NCI-H2171 treated with DMSO at 0.1 percent for 48 hours (cell line): ENCODE measurements around the gene WDR7.

ENCODE experiments used
- DNase-seq: peaks from one replicate; lab custom pipeline; 2025; lab: John Stamatoyannopoulos, UW

Gene WDR7

DNA sequence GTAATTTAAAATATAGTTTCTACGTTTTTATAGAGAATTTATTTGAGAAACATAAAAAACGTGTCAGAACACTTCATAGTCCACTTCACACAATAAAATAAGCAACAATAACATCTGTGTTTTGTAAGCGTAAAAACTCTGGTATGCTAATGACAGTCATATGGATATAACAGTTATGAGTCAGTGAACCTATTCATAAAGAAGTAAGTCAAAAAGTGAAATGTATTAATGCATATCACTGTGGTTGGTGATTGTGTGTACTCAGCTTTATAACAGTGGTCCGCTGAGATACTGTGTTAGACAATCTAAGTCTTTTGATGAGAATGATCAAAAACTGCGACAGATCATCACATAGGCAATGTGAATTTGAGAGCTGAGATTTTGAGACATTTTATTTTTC, 153.2 kb downstream of the WDR7 start:
- no peak for DNase-seq

DNA sequence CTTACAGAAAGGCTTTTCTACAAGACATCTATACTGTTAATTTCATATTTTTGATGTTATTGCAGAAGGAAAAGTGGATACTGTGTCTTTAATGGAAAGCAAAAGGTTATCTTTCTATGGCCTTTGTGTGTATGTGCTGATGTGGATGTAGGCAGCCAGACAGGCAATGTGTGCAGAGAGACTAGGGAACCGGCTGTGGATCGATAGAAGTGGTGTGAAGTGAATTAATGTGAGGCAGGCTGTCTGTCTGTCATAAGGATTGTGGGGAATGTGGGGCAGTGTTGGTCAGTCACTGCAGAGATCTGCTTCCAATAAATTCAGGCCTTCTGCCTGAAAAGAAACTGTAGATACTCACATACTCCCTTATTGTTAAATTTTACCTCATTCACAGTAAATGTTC, 156.7 kb downstream of the WDR7 start:
- DNase-seq = no peak

DNA sequence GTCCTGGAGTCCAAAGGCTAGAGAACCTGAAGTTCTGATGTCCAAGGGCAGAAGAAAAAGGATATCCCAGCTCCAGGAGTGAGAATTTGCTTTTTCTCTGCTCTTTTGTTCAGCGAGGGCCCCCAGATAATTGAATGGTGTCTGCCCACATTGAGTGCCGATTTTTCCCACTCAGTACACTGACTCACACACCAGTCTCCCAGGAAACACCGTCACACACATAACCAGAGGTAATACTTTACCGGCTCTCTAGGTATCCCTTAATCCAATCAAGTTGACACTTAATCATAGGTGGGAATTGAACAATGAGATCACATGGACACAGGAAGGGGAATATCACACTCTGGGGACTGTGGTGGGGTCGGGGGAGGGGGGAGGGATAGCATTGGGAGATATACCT, 161.5 kb downstream of the WDR7 start:
- DNase-seq = no peak

DNA sequence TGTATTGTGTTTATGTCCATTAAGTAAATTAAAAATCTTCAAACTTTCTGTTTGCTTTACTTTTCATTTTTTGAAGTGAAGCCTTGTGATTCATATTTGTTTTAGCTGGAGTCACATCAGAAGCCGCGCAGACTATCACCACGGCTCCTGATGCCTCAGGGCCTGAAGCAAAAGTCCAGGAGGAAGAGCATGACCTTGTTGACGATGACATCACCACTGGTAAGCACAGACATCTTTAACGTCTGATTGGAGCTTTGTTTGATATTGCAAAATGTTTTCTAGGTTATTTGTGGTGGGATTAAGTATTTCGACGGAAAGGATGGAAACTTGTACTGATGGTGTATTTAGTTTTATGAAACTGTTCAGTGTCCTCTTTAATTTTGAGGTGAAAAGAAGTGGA, 164.8 kb downstream of the WDR7 start:
- no peak for DNase-seq

DNA sequence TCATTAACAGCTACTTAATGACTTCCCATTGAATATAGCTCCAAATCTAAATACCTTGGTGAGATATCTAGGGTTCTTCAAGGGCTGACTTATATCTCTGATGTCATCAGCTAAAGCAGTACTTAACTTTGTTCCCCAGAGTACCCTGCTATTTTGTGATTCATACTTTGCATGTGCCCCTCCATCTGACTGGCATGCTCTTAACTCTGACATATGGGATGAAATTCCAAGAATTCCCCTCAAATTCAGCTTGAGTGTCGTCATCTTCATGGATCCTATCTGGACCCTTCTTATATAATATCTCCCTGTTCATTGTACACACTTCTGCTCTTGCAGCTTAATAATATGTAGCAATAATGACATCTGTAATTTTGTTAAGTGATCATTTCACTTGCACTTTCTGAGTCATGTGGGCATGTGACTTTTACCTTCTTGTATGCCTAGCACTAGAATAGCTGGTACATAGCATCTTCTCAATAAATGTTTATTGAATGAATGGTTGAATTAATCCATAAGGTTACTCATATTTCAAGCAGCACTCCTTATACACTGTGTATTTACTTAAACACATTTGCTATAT, 172.9 kb downstream of the WDR7 start:
- no peak for DNase-seq

DNA sequence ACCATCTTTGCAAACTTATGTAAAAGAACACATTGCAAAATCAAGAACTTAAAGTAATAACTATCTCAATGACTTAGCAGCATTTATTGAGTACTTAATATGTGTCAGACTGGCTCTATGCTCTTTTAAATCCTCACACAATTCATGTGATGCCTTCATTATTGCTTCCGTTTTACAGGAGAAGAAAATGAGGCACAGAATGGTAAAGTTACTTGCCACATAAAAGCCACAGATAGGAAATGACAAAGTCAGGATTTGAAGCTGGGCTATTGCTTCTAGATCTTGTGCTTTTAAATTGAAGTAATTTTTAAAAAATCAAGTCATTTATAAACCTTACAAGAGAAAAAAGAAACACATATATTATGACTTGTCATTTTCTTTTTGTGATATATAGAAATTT, 174.2 kb downstream of the WDR7 start:
- no peak for DNase-seq

DNA sequence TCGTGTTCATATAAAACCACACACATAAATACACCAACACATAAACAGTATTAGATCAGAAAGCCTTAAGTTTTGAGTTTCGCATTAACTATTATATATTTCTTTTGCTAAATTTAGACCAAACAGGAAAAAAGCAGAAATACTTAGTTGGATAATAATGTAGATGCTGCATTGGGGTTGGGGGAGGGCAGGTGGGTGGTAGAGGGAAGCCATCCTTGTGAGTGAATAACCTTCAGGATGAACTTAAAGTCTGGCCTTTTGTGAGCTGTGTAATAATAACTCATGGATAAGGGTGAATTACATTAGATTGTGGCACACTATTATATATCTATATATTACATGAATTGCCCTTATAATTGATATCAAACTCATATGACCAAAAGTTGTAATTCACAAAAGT, 174.7 kb downstream of the WDR7 start:
- DNase-seq = no peak

DNA sequence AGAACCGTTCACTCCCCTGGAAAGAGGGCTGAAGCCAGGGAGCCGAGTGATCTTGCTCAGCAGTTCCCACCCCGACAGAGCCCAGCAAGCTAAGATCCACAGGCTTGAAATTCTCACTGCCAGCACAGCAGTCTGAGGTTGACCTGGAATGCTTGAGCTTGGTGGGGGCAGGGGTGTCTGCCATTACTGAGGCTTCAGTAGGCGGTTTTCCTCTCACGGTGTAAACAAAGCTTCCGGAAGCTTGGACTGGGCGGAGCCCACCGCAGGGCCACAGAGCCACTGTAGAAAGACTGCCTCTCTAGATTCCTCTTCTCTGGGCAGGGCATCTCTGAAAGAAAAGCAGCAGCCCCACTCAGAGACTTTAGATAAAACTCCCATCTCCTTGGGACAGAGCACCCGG, 180.8 kb downstream of the WDR7 start:
- DNase-seq = no peak

DNA sequence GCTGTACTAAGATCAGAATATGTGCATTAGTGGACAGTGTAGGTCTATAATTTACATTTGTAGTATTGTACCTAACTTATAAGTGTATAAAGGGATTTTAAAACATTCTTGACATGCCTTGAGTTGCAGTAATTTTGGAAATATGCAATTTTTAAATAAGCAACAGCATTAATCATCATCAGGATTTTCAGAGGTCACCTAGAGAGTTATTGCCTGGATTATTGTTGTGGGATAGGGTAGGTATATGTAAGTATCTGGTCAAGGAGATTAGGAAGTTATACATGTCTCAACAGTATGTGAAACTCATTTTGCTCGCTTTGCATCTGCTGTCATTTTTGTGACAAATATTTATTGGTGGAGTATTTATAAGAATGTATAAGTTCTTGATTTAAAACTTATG, 184.2 kb downstream of the WDR7 start:
- no peak for DNase-seq

DNA sequence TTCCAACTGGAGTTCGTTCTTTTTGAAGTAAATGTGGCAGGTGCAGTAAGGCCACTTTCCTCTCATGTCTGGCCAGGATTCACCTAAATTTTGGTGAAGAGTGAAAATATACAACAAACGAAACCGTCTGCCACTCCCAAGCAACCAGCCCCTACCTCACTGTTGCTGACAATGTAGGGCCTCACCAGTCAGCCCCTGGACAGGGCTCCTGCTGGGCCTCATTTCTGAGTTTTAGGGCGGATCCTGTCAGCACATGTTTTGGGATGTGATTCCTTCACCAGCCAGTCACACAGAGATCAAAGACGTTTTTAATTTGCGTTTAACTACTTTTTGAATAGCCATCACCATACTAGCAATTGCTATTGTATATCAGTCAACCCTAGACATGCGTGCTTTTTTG, 185.0 kb downstream of the WDR7 start:
- no peak for DNase-seq

DNA sequence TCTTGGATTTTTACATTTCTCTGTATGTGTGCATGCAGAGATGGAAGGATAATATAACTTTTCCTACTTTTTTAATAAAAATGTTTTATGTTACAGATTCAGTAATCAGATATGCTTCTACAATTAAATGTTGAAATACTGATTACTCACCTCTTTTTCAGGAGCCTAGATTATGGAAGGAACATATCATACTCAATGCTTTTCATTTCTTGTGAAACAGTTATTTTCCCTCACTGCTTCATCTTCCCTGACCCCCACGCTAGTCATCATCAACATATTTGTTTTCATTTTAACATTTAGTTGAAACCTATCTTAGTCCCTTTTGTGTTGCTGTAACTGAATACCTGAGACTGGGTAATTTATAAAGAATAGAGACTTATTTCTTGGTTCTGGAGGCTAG, 190.7 kb downstream of the WDR7 start:
- no peak for DNase-seq

DNA sequence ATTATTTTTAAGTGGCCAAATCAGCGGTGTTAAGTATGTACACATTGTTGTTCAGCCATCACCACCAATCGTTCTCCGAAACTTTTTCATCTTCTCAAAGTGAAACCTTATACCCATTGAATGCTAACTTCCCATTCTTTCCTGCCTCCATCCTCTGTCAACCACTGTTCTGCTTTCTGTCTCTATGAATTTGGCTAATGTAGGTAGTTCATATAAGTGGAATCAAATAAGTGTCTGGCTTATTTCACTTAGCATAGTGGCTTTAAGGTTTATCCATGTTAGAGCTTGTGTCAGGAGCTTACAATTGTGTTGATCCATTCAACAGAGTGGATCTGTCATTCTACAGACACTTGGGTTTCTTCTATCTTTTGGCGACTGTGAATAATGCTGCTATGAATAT, 192.1 kb downstream of the WDR7 start:
- no peak for DNase-seq

DNA sequence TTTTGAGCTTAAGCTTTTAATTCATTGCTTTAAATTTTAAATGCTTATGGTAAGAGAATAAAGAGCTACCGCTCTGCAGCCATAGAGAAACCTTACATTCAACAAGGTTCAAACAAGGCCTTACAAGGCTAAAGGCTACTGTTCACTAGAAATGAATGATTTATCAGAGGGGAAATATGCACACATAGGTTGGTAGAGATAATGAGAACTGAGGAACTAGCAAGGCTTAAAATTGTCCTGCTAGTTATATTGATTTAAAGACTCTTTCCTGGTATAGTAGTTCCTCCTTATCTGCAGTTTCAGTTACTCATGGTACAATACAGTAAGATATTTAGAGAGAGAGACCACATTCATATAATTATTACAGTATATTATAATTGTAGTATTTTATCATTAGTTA, 193.4 kb downstream of the WDR7 start:
- DNase-seq = no peak

DNA sequence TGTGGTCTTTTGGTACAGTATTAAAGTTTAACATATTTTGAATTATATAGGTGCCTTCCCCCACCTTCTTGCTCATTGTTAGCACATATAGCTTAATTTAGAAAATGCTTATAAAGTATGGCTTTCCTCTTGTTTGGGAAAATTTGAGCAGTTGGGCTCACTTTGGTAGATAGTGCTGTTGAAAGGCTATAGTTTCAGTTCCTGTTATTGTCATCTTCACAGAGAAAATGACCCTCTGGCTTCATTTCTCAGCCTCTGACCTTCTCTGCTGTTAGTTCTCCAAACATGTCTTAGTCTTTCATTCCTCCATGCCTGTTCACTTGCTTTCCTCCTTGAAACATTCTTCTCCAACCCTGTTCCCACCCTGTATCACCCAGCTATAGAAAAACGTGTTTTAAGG, 200.6 kb downstream of the WDR7 start:
- no peak for DNase-seq

DNA sequence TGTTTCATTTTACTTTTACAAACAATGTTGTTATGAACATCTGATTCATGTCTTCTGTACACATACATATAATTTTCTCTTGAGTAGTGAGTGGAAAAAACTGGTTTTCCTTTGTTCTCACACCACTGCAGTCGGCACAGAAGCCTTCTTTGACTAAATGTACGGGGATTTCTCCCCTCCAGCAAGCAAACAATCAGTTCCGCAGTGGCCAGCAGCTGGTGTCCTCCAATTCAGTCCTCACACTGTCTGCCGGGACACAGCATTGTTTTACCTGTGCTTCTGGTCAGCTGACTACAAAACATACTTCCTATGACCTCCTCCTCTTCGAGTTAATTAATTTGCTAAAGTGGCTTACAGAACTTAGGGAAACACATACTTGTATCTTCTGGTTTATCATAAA, 202.8 kb downstream of the WDR7 start:
- DNase-seq = no peak

DNA sequence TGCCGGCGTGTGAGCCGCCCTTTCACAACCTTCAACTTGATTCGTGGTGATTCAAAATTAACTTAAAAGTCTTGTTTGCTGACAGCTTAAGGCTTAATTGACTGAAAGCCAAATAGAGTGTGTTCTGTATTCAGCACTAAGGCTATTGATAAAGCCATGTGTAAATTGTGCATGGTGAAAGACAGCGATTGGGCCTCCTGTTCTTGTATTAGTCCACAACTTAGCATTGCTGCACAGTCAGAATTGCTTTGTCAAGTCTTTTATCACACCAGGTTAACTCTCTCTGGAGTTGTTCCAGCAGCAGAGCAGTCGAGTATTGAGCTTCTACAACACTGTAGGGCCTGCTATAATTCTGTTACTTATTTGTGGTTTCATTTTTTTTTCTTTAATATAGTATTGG, 210.1 kb downstream of the WDR7 start:
- no peak for DNase-seq

DNA sequence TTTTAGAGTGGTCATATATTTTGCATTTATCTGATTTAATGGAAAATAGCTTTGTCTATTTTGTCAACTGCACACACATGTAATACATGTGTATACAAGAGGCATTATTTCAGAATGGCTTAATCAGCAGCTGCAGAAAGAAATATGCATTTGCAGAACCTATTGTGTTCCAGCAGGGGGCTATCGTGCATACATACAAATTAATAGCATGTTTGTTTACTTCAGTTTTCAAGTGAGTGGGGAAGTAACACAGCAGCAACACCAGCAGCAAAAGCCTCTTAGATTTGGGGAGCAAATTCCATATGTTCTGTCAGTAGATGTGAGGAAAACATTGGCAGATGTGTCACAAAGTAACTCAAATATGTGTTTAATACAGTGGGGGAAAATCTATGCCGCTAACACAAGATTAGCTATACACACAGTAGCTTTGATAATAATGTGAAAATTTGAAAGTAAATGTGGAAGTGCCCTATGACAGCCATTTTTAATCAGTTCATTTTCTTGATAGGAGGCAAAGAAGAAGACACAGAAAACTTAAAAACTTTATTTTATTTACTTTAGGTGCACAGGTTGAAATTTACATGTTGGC, 218.1 kb downstream of the WDR7 start:
- DNase-seq = peak; percentile 65

DNA sequence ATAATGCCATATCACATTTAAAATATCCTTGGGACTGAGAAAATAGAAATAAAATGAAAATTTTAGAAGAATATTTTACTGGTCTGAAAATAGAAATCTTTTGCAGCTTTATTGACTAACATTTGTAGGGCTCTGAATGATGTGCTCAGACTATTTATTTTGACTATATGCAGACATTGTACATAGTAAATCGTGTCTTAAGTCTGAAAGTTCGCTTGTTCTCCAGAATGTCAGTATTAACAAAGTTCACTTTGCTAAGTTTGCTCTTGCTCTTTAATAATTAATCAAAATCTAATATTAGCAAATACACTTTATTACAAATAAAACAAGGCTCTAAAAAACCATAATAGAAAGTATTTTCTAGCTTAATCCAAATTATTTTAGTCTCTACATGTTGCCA, 219.8 kb downstream of the WDR7 start:
- no peak for DNase-seq

DNA sequence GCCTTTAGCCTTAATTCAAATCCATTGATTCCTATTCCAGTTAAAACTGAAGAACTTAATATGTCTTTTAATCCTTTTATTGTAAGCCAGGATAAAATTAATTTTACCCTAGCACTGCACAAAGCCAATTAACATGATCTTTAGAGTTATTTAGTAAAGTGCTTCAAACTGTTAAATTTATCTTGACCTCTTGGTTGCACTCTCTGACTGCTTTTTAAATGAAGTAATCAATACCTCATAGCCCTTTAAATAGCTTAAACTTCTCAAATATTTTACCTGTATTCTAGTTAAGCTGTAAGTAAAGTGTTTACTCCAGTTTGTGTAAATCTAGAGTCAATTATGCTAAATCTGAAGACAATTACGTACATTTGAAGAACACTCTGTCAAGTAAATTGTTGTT, 221.0 kb downstream of the WDR7 start:
- DNase-seq = no peak

DNA sequence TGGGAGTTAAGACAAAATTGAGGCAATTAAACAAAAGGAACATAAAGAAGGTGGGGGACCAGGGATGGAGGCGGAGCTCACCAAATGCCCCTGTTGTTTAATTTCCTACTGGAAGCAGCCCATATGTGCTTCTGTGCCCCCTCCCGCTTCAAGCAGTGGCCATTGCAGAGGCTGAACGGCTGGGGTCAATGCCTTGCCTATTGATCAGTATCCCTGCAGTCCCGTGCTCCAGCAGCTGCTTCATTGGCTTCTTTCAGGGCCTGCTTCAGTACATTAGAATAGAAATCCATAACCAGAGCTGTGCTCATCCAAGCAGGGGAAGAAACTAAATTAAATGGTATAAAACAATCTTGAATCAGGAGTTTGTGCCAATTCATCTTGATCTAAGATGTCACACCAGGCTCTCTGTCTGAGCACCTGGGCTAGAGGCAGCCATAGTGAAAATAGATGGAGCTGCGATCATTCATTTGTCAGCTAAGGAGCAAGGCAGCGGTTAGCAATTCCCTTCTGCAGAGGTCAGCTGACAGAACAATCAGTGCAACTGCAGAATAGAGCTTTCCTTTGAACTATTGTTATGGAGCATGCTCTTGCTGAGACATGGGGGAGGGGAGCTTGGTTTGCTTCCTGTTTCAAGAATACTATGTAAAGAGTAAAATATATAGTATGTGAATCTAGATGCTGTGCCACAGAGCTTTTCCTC, 222.4 kb downstream of the WDR7 start:
- DNase-seq = no peak

DNA sequence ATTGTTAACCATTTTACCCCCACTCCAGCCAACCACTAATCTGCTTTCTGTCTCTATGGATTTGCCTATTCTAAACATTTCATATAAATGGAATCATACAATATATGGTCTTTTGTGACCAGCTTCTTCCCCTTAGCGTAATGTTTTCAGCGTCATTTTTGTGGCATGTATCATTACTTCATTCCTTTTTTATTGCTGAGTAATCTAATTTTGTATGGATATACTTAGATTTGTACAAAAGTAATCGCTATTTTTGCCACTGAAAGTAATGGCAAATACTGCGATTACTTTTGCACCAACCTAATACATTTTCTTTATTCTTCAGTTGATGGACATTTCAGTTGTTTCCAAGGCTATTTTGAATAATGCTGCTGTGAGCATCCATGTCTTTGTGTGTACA, 227.6 kb downstream of the WDR7 start:
- no peak for DNase-seq

DNA sequence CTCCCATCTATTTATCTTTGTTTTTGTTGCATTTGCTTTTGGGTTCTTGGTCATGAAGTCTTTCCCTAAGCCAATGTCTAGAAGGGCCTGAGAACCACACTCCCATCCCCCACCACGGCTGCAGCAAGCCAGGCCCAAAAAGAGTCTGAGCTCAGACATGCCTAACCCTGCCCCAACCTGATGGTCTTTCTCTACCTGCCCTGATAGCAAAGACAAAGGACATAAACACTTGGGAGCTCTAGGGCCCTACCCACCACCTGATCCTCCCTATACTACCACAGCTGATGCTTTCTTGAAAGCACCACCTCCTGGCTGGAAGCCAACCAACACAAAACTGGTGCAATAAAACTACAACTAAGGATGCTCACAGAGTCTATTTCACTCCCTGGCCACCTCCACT, 233.4 kb downstream of the WDR7 start:
- DNase-seq = peak; percentile 81

DNA sequence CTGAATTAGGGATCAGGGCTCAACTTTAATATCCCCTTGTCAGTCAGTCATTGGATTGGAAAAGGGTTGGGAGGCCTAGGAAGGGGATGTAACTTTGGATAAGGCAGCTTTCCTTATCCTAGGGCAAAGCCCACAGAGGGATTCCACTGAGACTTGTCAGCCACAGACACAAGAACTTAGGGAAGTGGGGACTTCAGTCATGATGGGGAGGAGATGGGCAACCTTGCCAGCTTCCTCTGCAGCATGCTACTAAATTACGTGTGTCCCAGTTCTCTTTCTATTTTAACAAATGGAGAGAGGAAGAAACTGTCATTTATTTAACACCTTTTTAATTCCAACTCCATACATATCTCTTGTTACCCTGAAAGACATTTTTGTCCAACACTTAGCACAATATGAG, 237.8 kb downstream of the WDR7 start:
- no peak for DNase-seq

DNA sequence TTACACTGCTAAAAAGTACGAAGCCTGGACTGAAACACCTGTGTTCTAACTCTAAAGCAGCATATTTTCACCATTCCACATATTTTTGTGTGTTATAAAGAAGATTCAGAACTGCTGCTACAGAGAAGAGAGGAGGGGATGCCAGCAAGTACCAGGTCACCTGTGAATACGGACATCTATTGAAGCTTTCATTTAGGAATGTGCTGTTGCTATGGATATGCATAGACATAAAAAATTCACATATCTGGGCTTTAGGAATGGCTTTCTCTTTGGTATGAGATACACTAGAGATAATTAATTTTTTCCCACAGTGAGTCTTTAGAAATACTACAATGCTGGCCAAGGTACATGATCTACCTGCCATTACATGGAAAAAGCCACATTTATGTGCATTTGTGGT, 238.5 kb downstream of the WDR7 start:
- DNase-seq = no peak
